ENCODE measurements around the gene SLC5A10.
"Not testable (repeated sequence)": the region's sequence is repeated elsewhere in the genome, so short reads cannot be mapped to it uniquely, and the experiment has no call there.

SLC5A10 gene

DNA sequence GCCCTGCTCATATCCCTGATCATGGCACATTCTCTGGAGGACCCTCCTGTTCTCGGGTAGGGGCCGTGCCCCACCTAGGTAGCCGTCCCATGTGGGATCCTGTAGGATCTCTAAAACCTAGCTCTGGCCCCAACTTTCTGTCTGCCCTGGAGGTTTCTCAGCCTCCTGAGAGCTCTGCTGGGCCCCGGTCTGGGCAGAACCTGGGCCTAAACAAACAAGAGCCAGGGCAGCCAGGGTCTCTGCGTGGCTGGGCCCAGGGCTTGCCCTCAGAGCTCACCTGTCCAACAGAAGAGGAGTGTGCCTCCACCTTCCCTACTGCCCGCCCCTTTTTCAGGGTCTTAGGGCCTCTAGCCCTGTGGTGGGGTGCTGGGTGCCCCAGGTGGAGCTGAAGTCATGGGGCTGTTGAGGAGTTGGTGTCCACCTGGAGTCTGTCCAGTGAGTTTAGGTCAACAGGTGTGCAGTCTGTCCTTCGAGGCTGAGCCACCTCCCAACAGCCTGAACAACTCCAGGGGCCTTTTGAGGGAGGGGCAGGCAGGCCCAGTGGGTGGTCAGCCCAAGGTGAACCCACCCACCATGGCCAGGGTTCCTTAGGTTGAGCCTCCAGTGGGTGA, 69.2 kb downstream of the SLC5A10 start:
- not testable (repeated sequence) for DNase-seq

GRCh38 chr17:19021622-19022083, 69.7 kb downstream of the SLC5A10 start:
- peak; percentile 41 for DNase-seq

DNA sequence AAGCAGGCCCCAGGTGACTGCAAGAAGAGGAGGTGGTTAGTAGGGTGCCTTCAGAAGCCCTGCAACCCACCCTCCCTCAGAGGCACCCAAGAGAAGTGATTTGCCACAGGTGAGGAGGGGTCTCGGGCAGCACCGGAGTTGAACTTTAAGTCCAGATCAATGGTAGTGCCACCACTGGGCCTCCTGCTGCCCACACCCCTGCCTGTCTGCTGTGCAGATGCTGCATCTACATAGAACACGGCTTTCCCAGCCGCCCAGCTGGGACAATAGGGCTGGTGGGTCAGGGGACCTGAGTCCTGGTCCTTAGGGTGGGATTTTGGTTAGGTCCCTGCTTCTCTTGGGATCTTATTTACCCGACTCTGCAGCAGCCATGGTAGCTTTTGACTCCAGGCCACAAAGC, 70.2 kb downstream of the SLC5A10 start:
- no peak for DNase-seq

DNA sequence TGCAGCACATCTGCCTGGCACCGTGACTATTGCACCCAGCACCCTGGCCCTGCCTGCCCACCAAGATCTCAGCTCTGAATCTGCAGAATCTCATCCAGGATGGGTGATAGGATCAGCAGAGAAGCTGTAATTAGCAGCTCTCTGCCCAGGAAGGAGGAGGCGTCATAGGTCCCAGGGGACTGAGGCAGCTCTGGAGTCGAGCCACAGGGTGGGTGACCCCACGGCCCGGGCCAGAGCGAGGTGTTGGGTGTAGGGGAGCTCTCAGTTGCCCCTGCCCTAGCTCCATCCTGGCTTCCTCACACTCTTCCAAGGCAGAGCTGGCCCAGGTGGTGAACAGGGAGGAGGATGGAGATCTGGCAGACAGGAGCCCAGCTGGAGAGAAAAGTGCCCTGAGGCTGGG, 70.8 kb downstream of the SLC5A10 start:
- DNase-seq: no peak

GRCh38 chr17:19023209-19023999, 71.4 kb downstream of the SLC5A10 start:
- DNase-seq: no peak

GRCh38 chr17:19024101-19025078, 72.4 kb downstream of the SLC5A10 start:
- DNase-seq: no peak

DNA sequence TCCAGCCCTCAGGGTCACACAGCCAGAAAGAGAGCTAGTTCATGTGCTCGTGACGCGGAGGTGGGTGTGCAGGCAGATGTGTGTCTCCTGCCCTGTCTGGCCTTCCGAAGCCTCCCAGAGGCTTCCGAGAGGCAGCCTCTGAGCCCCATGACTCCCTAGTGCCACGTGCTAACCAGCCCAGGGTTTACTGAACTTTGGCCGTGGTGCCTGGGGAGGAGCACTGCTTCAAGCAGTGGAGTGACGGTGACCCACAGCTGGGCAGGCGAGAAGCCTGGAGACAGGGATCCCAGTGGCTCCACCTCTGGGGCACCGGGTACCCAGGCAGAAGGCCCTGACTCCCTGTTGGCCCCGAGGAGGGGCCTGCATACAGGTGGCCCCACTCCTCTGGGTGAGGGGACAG, 76.7 kb downstream of the SLC5A10 start:
- not testable (repeated sequence) for DNase-seq

DNA sequence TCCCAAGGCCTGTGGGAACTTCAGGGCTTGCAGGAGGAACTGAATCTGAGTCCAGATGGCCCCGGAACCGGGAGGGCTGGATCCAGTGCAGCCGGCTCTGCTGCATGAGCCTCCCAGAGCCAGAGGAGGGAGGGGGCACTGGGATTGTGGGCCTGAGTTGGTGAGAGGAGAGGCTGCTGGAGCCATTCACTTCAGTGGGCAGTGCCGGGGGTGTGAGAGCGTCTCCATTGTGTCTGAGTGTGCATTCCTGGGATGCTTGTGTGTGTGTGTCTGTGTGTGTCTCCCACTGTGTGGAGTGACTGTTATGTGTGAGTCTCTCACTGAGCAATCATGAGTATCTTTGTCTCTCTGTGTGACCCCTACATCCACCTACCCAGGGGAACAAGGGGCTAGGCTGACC, 77.8 kb downstream of the SLC5A10 start:
- DNase-seq: not testable (repeated sequence)

DNA sequence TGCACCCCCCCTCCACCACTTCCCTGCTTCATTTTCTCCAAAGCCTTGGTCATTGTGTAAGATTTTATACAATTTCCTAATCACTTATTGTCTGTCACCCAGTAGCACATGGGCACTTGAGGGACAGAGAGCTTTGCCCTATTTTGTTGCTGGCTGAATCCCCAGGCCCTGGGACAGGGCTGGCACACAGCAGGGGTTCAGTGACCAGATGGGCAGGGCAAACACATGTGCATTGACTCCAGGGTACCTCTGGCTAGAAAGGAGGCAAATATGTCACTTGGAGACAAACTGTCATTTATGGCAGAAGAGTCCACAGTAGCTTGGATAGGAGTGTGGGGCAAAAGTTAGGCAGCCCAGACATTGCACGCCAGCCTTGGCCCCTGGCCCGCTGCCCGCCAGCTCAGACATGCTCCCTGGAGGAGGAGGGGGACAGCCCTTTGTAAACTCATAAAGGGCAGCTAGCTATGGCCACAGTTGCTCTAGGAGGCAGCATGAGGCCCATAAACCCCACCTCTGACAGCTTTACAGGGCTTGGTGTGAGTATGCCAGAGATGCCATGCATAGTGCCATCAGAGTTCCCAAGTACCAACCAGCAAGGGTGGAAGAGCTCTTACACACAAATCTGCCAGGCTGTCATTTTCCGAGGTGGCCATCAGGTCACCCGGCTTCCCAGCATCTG, 78.9 kb downstream of the SLC5A10 start:
- DNase-seq: not testable (repeated sequence)

- DNase-seq: not testable (repeated sequence)
These were observed 79.8 kb downstream of the SLC5A10 start for GRCh38 chr17:19031729-19032128.

DNA sequence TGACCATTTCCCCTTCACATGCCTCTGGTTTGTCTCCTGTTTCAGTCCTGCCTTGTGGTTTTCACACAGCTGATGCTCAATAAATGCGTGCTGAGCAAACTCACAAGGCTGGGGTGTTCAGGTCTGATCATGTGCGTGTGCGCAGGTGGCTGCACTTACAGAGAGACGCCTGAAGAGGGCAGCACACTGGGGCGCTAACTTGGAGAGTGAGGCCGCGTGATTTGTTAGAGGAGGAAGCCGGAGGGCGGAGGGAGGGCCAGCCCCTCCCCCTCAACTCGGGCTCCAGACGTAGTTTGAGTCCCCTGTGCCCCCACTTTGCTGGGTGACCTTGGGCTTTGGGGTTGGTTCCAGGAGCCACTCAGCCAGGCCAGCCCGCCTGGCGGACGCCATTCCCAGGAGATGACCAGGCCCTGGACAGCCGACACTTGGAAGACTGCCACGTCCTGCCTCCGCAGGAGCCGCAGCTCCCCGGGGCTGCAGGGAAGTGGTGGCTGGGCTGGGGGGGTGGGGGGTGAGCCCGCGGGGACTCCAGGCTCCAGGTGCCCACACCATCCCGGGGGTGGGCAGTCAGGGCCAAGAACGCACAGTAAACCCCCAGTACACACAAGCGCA, 80.5 kb downstream of the SLC5A10 start:
- not testable (repeated sequence) for DNase-seq

DNA sequence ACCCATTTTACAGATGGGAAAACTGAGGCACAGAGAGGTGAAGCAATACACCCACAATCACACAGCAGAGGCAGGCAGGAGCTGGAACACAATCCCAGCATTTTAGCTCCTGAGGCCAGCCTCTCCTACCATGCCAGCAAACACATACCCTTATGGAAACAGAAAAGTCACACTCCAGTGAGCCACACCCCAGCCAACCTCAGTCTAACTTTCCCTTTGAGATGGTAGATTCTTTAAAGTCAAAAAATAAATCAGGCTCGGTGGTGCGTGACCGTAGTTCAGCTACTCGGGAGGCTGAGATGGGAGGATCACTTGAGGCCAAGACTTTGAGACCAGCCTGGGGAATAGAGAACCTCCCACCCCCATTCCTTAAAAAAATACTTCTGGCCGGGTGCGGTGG, 84.2 kb downstream of the SLC5A10 start:
- not testable (repeated sequence) for DNase-seq

DNA sequence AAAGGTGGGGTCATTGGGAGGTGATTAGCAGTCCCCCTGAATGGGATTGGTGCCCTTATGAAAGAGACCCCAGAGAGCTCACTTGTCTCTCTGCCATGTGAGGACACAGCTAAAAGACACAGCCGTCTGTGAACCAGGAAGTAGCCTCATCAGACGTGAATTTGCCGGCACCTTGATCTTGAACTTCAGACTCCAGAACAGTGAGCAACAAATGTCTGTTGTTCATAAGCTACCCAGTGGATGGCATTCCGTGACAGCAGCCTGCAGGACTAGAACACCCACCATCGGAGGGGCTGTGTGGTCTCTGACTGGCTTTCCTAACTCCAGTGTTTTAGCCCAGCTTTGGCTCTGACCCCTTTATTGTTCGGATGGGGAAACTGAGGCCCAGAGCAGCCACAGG, 85.6 kb downstream of the SLC5A10 start:
- not testable (repeated sequence) for DNase-seq

DNA sequence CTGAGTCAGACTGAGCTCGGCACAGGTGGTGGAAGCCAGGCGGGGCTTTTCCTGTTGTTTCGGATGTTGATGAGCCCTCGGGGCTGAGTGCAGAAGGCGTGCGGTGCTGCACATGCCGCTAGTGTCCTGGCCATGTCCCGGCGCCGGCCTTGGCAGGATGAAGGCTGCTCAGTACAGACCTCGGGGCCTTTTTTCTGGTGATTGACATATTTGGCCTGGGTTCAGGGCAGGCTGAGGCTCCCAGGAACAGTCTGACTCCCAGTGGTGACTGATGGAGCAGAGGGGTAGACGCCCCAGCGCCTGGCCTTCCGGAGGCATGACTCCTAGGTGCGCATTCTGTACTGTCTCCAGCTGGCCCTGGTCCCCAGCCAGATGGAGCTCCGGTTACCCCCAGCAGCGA, 86.0 kb downstream of the SLC5A10 start:
- not testable (repeated sequence) for DNase-seq

- not testable (repeated sequence) for DNase-seq
These were observed 86.8 kb downstream of the SLC5A10 start for GRCh38 chr17:19038730-19039129.

DNA sequence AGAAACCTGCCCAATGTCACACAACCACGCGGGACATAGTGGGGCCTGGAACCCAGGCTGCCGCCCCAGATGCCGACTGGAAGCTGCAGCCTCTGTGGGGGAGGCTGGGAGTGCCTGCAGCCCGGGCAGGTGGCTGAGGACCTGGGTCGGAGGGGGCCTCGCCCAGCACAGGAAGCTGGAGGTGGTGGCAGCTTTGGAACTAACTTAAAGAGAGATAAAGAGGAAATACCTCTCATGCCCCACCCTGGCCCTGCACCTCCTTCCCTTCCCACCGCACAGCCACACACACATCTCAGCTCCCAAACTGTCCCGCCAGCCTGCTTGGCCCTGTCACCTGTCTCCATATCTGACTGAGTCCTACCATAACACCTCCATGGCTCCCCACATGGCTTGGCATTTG, 88.4 kb downstream of the SLC5A10 start:
- not testable (repeated sequence) for DNase-seq

DNA sequence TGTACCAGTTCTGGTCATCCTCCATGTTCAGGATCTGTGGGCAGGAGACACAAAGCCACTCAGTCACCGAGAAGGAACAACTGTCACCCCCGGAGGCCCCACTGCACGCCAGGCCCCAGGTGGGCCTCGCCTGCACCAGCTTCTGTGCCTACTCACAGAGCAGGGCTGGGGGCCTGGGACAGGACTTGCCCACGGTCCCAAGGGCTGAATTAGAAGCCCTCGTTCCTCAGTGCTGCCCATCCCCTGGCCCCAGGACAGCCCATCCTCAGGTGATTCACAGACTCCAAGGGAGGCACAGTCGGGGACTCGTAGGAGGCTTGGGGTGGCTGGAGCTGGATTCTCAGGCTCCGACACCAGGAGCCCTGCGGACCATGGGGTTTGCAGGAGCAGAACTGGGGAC, 89.9 kb downstream of the SLC5A10 start:
- DNase-seq: not testable (repeated sequence)

- DNase-seq: not testable (repeated sequence)
These were observed 90.4 kb downstream of the SLC5A10 start for GRCh38 chr17:19042369-19042768.

- DNase-seq: not testable (repeated sequence)
These were observed 91.1 kb downstream of the SLC5A10 start for GRCh38 chr17:19043032-19043431.

DNA sequence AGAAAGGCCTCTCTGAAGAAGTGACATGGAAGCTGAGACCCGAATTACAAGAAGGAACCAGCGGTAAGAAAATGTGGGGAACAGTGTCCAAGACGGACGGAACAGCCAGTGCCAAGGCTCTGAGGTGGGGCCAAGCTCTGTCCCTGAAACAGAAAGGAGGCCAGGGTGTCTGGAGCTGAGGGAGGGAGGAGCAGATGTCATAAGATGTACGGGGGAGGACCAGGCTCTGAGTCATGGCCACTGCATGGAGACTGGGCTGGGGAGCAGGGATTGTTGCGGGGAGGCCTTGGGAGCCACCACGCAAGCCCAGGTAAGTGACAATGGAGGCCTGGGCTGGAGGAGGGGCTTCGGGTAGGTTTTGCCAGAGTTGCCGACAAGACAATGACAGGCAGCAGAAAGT, 92.7 kb downstream of the SLC5A10 start:
- DNase-seq: not testable (repeated sequence)

GRCh38 chr17:19046782-19047375, 94.9 kb downstream of the SLC5A10 start, which contains the start of gene GRAP:
Gene GRAP (minus strand): TSS chr17:19046957. CDS start chr17:19046926, 31 bp downstream.
- DNase-seq: not testable (repeated sequence)
